Calu3 (cell line): ENCODE results near the gene DNAAF8. TPM values are rescaled to one million over a fixed set of nuclear protein-coding genes. Genes with fewer than 3 reads are reported as not detected.

Experiments used
- BruUV-seq: library from RNA; stranded (reverse); fragments of 400-500 nt; replicated peaks from 2 replicates; lab custom pipeline; 2021; lab: Mats Ljungman, UMichigan
- CTCF ChIA-PET: fragments of 300-600 bp; sonication (Branson Sonifier 250); formaldehyde crosslinking; loops from one replicate; lab custom pipeline; 2022; ENCODE audit warnings: antibody characterized with exemption; lab: Charles Lee
- DNase-seq: peaks from one replicate; pipeline ENCODE4 v3.0.0; 2022
- H3K27ac Mint-ChIP-seq: one replicate; pipeline ENCODE4 v1.8.0; 2022; ENCODE audit warnings: mixed read lengths; ENCODE audit not compliant: unreplicated experiment
- H3K27me3 Mint-ChIP-seq: one replicate; pipeline ENCODE4 v1.8.0; 2022; ENCODE audit warnings: mixed read lengths; ENCODE audit not compliant: unreplicated experiment
- H3K36me3 Mint-ChIP-seq: one replicate; pipeline ENCODE4 v1.8.0; 2022; ENCODE audit warnings: mild to moderate bottlenecking, moderate library complexity, mixed read lengths; ENCODE audit not compliant: insufficient read depth, unreplicated experiment
- H3K4me1 Mint-ChIP-seq: one replicate; pipeline ENCODE4 v1.8.0; 2022; ENCODE audit warnings: mild to moderate bottlenecking, low read depth, mixed read lengths; ENCODE audit not compliant: unreplicated experiment
- H3K4me3 Mint-ChIP-seq: one replicate; pipeline ENCODE4 v1.8.0; 2022; ENCODE audit warnings: mild to moderate bottlenecking, low read depth, moderate library complexity, mixed read lengths; ENCODE audit not compliant: unreplicated experiment
- H3K9me3 Mint-ChIP-seq: one replicate; pipeline ENCODE4 v1.8.0; 2022; ENCODE audit warnings: low read depth, mixed read lengths; ENCODE audit not compliant: unreplicated experiment
- CTCF ChIP-seq: fragments of 200-600 bp; IDR thresholded peaks from one replicate; pipeline ENCODE4 v1.8.0; 2022; ENCODE audit warnings: antibody characterized with exemption; ENCODE audit not compliant: unreplicated experiment
- intact Hi-C: fragments of 100-400 bp; cut with micrococcal nuclease; formaldehyde crosslinking; loops from one replicate; pipeline ENCODE4 v1.10.0; 2022; ENCODE audit not compliant: unreplicated experiment
- total RNA-seq: library from RNA; stranded (reverse); gene quantifications from 2 replicates; pipeline ENCODE4 v1.2.3, GENCODE V29; 2022

The DNAAF8 gene
- total RNA-seq, 1 experiment from 2014 or later, result 1.8 TPM

- Mint-ChIP-seq H3K4me1 (peaks cover 9% of the 10 kb centered on the region), H3K27ac (peak overlapping the region; percentile 35), H3K4me3 (no peak overlapping the region), H3K36me3 (peaks cover 74% of the 10 kb centered on the region), H3K27me3 (no peaks in the 10 kb centered on the region), H3K9me3 (no peaks in the 10 kb centered on the region)
- TF ChIP-seq CTCF, result no peak
- intact Hi-C loops, result no loop called here
- CTCF ChIA-PET, result no interaction called here
- DNase-seq, result no peak
- BruUV-seq, result no TSS peak
These were observed 64.1 kb downstream of the DNAAF8 start for GRCh38 chr16:4798456-4798855.

Other genes starting within 250 kb of the DNAAF8 start
- gene CDIP1, start 195.8 kb upstream of the DNAAF8 start, total RNA-seq, result 6.2 and 7.9 TPM in 2 replicates
- not detected in 2 replicates for gene C16orf96, start 178.2 kb upstream of the DNAAF8 start, total RNA-seq
- 54.4 and 55.6 TPM in 2 replicates for gene UBALD1, start 119.6 kb upstream of the DNAAF8 start, total RNA-seq
- gene MGRN1, start 109.7 kb upstream of the DNAAF8 start, total RNA-seq, result 105 and 114 TPM in 2 replicates
- gene NUDT16L1, start 41.0 kb upstream of the DNAAF8 start, total RNA-seq, result 30.6 and 32.6 TPM in 2 replicates
- gene ANKS3, start 266 bp upstream of the DNAAF8 start, total RNA-seq, result 44.7 and 46.9 TPM in 2 replicates
- gene ZNF500, start 32.6 kb downstream of the DNAAF8 start, total RNA-seq, result 23.6 and 25.6 TPM in 2 replicates
- gene SEPTIN12, start 53.8 kb downstream of the DNAAF8 start, total RNA-seq, result not detected in 2 replicates
- 208 and 235 TPM in 2 replicates for gene SMIM22, start 60.8 kb downstream of the DNAAF8 start, total RNA-seq
- 17.9 and 20.8 TPM in 2 replicates for gene ROGDI, start 68.1 kb downstream of the DNAAF8 start, total RNA-seq
- 158 and 159 TPM in 2 replicates for gene GLYR1, start 112.8 kb downstream of the DNAAF8 start, total RNA-seq
- gene UBN1, start 112.9 kb downstream of the DNAAF8 start, total RNA-seq, result 50.5 and 55.4 TPM in 2 replicates
- gene PPL, start 202.6 kb downstream of the DNAAF8 start, total RNA-seq, result 75.0 and 104 TPM in 2 replicates
- 0.52 and 0.54 TPM in 2 replicates for gene SEC14L5, start 223.8 kb downstream of the DNAAF8 start, total RNA-seq